ENCODE data around the gene ARL2. TPM values are rescaled to one million over a fixed set of nuclear protein-coding genes. Genes with fewer than 3 reads are reported as not detected.

Gene ARL2
- total RNA-seq, 1 donor from 2014 or later = 74.1 TPM

DNA sequence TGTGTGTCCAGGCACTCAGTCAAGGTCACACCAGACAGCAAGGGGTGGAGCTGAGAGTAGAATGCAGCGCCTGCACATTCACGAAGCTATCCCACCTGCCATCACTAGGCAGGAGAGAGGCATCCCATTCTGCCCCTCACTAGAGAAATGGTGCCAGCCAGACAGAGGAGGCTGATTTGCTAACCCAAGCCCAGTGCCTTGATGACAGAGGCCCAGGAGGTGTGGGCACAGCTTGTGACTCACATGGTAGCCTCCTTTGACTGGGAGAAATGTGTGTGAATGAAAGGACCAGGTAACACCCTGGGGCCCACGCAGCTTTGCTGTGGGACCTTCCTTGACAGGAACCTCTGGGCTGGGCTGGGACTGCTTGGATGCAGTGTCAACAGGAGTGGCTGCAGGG is 49.6 kb downstream of the ARL2 start:
- Histone ChIP-seq H3K4me3 (no peak overlapping the region), H3K27me3 (ENCODE audit: low read depth) (no peaks in the 10 kb centered on the region), H3K36me3 (no peaks in the 10 kb centered on the region), H3K4me1 (no peaks in the 10 kb centered on the region), H3K27ac (no peak overlapping the region), H3K9me3 (no peaks in the 10 kb centered on the region)
- intact Hi-C loops (cut with DNase I) = no loop called here
- TF ChIP-seq, protein P1, sequence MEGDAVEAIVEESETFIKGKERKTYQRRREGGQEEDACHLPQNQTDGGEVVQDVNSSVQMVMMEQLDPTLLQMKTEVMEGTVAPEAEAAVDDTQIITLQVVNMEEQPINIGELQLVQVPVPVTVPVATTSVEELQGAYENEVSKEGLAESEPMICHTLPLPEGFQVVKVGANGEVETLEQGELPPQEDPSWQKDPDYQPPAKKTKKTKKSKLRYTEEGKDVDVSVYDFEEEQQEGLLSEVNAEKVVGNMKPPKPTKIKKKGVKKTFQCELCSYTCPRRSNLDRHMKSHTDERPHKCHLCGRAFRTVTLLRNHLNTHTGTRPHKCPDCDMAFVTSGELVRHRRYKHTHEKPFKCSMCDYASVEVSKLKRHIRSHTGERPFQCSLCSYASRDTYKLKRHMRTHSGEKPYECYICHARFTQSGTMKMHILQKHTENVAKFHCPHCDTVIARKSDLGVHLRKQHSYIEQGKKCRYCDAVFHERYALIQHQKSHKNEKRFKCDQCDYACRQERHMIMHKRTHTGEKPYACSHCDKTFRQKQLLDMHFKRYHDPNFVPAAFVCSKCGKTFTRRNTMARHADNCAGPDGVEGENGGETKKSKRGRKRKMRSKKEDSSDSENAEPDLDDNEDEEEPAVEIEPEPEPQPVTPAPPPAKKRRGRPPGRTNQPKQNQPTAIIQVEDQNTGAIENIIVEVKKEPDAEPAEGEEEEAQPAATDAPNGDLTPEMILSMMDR (IDR thresholded peaks at IDR 0.05) = no peak
- DNase-seq (no peak), ATAC-seq (no peak)

GRCh38 chr11:65064847-65065240 is 50.9 kb downstream of the ARL2 start:
- Histone ChIP-seq H3K4me3 (no peak overlapping the region), H3K36me3 (no peaks in the 10 kb centered on the region), H3K9me3 (no peaks in the 10 kb centered on the region), H3K27me3 (ENCODE audit: low read depth) (no peaks in the 10 kb centered on the region), H3K27ac (no peak overlapping the region), H3K4me1 (no peaks in the 10 kb centered on the region)
- DNase-seq = no peak
- ATAC-seq = no peak
- TF ChIP-seq, protein P1 (IDR thresholded peaks at IDR 0.05) = no peak
- intact Hi-C loops (cut with DNase I) = no loop called here

DNA sequence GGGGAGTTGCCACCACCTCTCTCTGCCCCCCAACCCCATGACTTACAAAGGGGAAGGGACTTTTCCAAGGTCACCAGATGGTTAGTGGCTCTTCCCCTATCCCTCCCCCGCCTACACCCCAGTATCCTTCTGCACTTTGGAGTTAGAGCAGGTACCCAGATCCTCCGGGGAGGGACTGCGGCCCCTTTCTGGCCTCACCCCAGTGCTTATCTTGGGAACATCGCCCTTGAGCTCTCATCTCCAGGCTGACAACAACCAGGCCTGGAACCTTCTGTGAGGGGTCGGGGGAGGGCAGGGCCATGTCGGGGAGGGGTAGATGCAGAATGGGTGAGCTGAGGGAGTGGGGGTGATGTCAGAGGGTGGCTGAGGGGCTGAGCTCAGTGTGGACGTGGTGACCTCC is 51.9 kb downstream of the ARL2 start:
- no peaks in the 10 kb centered on the region for H3K27me3 ChIP-seq (ENCODE audit: low read depth)
- intact Hi-C loops (cut with DNase I) = no loop called here
- ATAC-seq (no peak), DNase-seq (no peak)
- TF ChIP-seq, protein P1 (IDR thresholded peaks at IDR 0.05) = no peak
- no peak overlapping the region for H3K4me3 ChIP-seq
- H3K36me3 ChIP-seq = no peaks in the 10 kb centered on the region
- no peaks in the 10 kb centered on the region for H3K9me3 ChIP-seq
- no peaks in the 10 kb centered on the region for H3K4me1 ChIP-seq
- H3K27ac ChIP-seq = no peak overlapping the region

GRCh38 chr11:65066315-65066714 is 52.4 kb downstream of the ARL2 start:
- H3K4me1 ChIP-seq = no peaks in the 10 kb centered on the region
- H3K27ac ChIP-seq = no peak overlapping the region
- TF ChIP-seq, protein P1 (IDR thresholded peaks at IDR 0.05) = no peak
- no peak for ATAC-seq
- no peak for DNase-seq
- intact Hi-C loops (cut with DNase I) = no loop called here
- no peaks in the 10 kb centered on the region for H3K9me3 ChIP-seq
- H3K27me3 ChIP-seq (ENCODE audit: low read depth) = no peaks in the 10 kb centered on the region
- no peaks in the 10 kb centered on the region for H3K36me3 ChIP-seq
- H3K4me3 ChIP-seq = no peak overlapping the region

DNA sequence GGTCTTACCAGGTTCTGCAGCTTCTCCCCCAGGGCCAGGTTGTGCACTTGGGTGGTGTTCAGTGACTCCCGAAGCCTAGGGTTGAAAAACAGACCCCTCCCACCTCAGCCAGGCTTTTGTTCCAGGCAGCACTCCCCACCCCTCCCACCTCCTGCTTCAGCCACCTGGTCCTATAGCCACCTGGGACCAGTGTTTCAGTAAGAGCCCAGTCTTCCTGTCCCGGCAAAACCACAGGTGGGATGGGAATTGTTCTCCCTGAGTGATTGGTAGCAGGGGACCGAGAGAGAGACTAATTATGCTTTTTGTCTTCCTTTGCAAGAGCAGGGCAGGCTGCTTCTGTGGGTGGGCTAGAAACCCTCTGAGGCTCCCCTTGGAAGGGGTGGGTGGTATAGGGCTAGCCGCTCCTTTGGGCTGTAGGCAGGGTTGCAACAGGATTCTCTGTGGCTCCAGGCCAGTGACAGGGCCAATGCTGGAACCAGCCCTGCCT is 52.9 kb downstream of the ARL2 start:
- DNase-seq (no peak), ATAC-seq (no peak)
- no peaks in the 10 kb centered on the region for H3K36me3 ChIP-seq
- H3K4me1 ChIP-seq = no peaks in the 10 kb centered on the region
- no peak overlapping the region for H3K27ac ChIP-seq
- no peaks in the 10 kb centered on the region for H3K27me3 ChIP-seq (ENCODE audit: low read depth)
- H3K9me3 ChIP-seq = no peaks in the 10 kb centered on the region
- intact Hi-C loops (cut with DNase I) = no loop called here
- H3K4me3 ChIP-seq = no peak overlapping the region
- TF ChIP-seq, protein P1 (IDR thresholded peaks at IDR 0.05) = no peak

- DNase-seq = no peak
- TF ChIP-seq, protein P1 (IDR thresholded peaks at IDR 0.05) = no peak
- intact Hi-C loops (cut with DNase I) = no loop called here
Measured at GRCh38 chr11:65067446-65067845, 53.5 kb downstream of the ARL2 start.

More at GRCh38 chr11:65067446-65067845, 53.5 kb downstream of the ARL2 start:
- Histone ChIP-seq H3K27me3 (ENCODE audit: low read depth) (no peaks in the 10 kb centered on the region), H3K4me3 (no peak overlapping the region), H3K27ac (no peak overlapping the region), H3K36me3 (no peaks in the 10 kb centered on the region), H3K9me3 (no peaks in the 10 kb centered on the region), H3K4me1 (no peaks in the 10 kb centered on the region)
- ATAC-seq = no peak

All from lower lobe of right lung (tissue), 2 donors.